HUES48 (cell line): ENCODE measurements around the gene VOPP1.
"Not testable (repeated sequence)": the region's sequence is repeated elsewhere in the genome, so short reads cannot be mapped to it uniquely, and the experiment has no call there.

Experiments
- H3K27ac ChIP-seq: one replicate; pipeline ENCODE4 v1.7.0; 2013; ENCODE audit warnings: low read depth, low read length, inconsistent platforms
- H3K27me3 ChIP-seq: 2 replicates; pipeline ENCODE4 v1.6.1; 2013; ENCODE audit warnings: mild to moderate bottlenecking, low read length; ENCODE audit not compliant: control insufficient read depth, insufficient read depth
- H3K36me3 ChIP-seq: 2 replicates; pipeline ENCODE4 v1.6.1; 2013; ENCODE audit warnings: low read length; ENCODE audit not compliant: control insufficient read depth, insufficient read depth
- H3K4me1 ChIP-seq: 2 replicates; pipeline ENCODE4 v1.6.1; 2013; ENCODE audit warnings: mild to moderate bottlenecking, low read length; ENCODE audit not compliant: control insufficient read depth, insufficient read depth
- H3K4me3 ChIP-seq: 2 replicates; pipeline ENCODE4 v1.5.1; 2013; ENCODE audit warnings: mild to moderate bottlenecking, low read depth, low read length
- H3K9ac ChIP-seq: 2 replicates; pipeline ENCODE4 v1.6.1; 2013; ENCODE audit warnings: mild to moderate bottlenecking, low read depth, low read length, moderate library complexity
- H3K9me3 ChIP-seq: 2 replicates; pipeline ENCODE4 v1.6.1; 2013; ENCODE audit warnings: low read length; ENCODE audit not compliant: control insufficient read depth, insufficient read depth

The VOPP1 gene

DNA sequence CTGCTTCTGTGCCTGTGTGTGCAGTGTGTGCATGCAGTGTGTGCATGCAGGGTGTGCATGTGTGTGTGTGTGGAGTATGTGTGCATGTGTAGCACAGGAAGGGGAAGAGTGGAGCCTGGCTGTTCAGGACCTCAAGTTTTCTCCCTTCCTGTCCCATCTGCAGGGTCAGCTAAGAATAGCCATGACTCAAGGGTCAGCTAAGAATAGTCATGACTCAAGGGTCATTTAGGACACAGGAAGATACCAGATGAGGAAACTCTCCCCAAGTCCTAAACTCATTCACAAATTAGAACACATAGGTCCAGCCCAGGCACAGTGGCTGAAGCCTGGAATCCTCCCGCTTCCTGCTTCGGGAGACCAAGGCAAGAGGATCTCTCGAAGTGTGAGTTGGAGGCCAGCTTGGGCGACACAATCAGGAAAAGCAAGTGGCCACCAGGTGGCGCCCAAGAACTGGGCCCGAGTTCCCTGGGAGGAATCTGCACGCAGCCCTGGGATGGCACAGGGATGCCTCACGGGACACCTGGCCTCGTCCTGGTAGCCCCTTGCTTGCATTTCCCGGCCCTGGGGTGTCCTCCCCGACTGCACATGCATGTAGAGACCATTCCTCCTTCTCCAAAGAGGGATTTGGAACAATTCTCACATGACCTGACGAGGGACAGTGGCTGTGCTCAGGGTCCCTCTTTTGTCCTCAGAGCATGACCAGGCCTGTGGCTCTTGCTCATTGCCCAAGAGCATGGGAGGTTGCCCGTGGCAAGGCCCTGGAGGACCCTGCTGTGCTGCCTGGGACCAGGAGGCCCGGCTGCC lies 21.4 kb upstream of the VOPP1 start:
- no peaks in the 10 kb centered on the region for H3K9me3 ChIP-seq
- no peak overlapping the region for H3K4me3 ChIP-seq
- H3K36me3 ChIP-seq: no peaks in the 10 kb centered on the region
- no peak overlapping the region for H3K9ac ChIP-seq
- H3K27ac ChIP-seq: no peak overlapping the region
- H3K27me3 ChIP-seq: no peaks in the 10 kb centered on the region
- no peaks in the 10 kb centered on the region for H3K4me1 ChIP-seq

DNA sequence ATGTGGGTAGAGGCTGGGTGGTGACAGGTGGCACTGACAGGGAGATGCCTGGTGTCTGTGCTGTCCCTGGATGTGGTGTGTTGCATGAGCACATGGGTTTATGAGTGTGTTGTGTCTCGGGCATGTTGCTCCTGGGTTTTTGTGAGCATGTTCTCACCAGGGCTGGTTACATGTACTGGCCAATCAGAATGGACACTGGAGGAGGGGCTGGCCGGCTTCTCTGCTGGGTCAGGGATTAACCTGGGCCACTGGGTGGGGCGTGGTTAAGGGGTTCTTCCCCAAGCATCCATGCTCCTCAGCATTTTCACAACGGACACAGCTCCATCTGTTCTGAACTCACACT lies 20.8 kb upstream of the VOPP1 start:
- Histone ChIP-seq H3K9ac (no peak overlapping the region), H3K4me3 (no peak overlapping the region), H3K27ac (no peak overlapping the region), H3K36me3 (no peaks in the 10 kb centered on the region), H3K9me3 (no peaks in the 10 kb centered on the region), H3K27me3 (no peaks in the 10 kb centered on the region), H3K4me1 (no peaks in the 10 kb centered on the region)

DNA sequence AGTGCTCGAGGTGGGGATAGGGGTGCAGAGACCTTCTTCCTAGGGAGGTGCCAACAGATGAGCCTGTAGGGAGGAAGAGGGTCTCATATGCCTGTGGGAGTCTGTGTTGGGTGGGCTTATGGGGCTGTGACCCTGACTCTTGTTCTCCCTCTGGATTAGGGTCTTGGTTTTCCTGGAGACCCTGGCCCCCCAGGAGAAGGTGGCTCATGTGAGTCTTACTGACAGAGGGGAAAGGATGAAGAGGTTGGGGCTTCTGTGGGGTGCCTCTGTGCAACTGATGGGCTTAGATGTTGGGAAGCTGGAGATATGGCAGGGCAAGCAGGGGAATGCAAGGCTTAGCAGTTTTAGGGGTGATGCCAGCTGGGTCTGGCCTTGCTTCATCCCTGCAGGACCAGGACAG lies 20.2 kb upstream of the VOPP1 start:
- H3K4me3 ChIP-seq: no peak overlapping the region

DNA sequence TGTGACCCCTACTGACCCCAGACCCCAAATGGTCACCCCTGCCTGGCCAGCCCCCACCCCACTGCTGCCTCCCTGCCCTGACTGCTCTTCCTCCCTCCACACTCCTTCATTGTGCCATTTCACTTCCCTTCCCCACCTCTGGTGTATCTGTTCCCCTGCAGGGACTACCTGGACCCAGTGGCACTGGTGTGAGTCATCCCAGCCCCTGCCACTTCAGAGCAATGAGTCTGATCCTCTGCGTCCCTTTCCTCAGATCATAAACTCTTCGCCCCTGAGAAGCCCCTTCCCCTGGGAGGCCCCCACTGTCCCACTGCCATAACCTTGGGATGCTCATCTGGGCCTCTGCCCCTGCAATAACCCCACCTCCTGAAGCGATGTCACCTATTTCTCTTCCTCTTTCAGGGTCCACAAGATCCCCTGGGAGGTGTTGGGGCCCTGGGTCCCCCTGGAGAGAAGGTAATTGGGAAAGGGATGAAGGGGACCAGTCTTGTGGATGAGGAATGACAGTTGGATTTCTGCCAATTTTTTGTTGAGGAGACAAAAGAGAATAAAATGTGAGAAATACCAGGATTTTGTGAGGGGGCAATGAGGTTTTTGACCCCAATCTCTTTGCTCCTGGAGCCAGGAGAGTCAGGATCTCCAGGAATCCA lies 19.1 kb upstream of the VOPP1 start:
- H3K27me3 ChIP-seq: no peaks in the 10 kb centered on the region
- H3K9ac ChIP-seq: no peak overlapping the region
- H3K4me1 ChIP-seq: no peaks in the 10 kb centered on the region
- H3K9me3 ChIP-seq: no peaks in the 10 kb centered on the region
- H3K36me3 ChIP-seq: no peaks in the 10 kb centered on the region
- no peak overlapping the region for H3K27ac ChIP-seq
- H3K4me3 ChIP-seq: no peak overlapping the region

More for the DNA sequence above, 20.2 kb upstream of the VOPP1 start:
- Histone ChIP-seq H3K27me3 (no peaks in the 10 kb centered on the region), H3K36me3 (no peaks in the 10 kb centered on the region), H3K27ac (no peak overlapping the region), H3K4me1 (no peaks in the 10 kb centered on the region), H3K9ac (no peak overlapping the region), H3K9me3 (no peaks in the 10 kb centered on the region)

- H3K4me1 ChIP-seq: peaks cover 4% of the 10 kb centered on the region; the same call in 1 of the 2 replicates
- no peak overlapping the region for H3K4me3 ChIP-seq
- H3K9me3 ChIP-seq: no peaks in the 10 kb centered on the region
Measured at GRCh38 chr7:55590517-55591281, 18.4 kb upstream of the VOPP1 start.

DNA sequence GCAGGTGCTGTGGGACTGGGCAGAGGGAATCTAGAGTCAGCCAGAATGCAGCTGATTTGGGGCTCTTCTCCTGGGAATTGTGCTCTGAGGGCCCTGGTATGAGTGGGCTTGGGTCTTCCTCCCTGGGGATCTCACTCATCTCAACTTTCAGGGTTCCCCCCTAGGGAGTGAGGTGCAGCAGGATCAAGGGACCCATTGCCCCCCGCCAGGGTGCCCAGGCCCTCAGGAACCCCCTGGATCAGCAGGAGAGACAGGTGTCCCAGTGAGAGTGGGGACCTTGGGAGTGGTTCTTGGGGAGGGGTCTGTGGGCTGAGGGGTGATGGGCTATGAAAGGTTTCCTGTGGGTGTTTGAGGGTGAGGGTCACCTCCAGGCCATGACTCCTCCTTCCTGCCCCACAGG lies 17.6 kb upstream of the VOPP1 start:
- Histone ChIP-seq H3K4me3 (no peak overlapping the region), H3K9me3 (no peaks in the 10 kb centered on the region), H3K27me3 (no peaks in the 10 kb centered on the region), H3K4me1 (peaks cover 4% of the 10 kb centered on the region; the same call in 1 of the 2 replicates), H3K9ac (no peak overlapping the region), H3K27ac (no peak overlapping the region), H3K36me3 (no peaks in the 10 kb centered on the region)

More at GRCh38 chr7:55590517-55591281, 18.4 kb upstream of the VOPP1 start:
- Histone ChIP-seq H3K36me3 (no peaks in the 10 kb centered on the region), H3K27ac (no peak overlapping the region), H3K9ac (no peak overlapping the region), H3K27me3 (no peaks in the 10 kb centered on the region)

- Histone ChIP-seq H3K9ac (no peak overlapping the region), H3K27ac (no peak overlapping the region), H3K4me1 (peaks cover 4% of the 10 kb centered on the region; the same call in 1 of the 2 replicates), H3K4me3 (no peak overlapping the region), H3K9me3 (no peaks in the 10 kb centered on the region), H3K27me3 (no peaks in the 10 kb centered on the region), H3K36me3 (no peaks in the 10 kb centered on the region)
Measured at GRCh38 chr7:55588976-55589604, 16.8 kb upstream of the VOPP1 start.

GRCh38 chr7:55588379-55588699 lies 16.0 kb upstream of the VOPP1 start:
- H3K27me3 ChIP-seq: no peaks in the 10 kb centered on the region
- no peak overlapping the region for H3K4me3 ChIP-seq
- H3K9me3 ChIP-seq: peaks cover 4% of the 10 kb centered on the region; the same call in 1 of the 2 replicates
- no peak overlapping the region for H3K9ac ChIP-seq
- H3K36me3 ChIP-seq: no peaks in the 10 kb centered on the region
- no peak overlapping the region for H3K27ac ChIP-seq
- peaks cover 4% of the 10 kb centered on the region; the same call in 1 of the 2 replicates for H3K4me1 ChIP-seq

- Histone ChIP-seq H3K27me3 (no peaks in the 10 kb centered on the region), H3K27ac (no peak overlapping the region), H3K36me3 (no peaks in the 10 kb centered on the region), H3K4me1 (peaks cover 4% of the 10 kb centered on the region; the same call in 1 of the 2 replicates), H3K9ac (no peak overlapping the region), H3K4me3 (no peak overlapping the region), H3K9me3 (peaks cover 6% of the 10 kb centered on the region; the same call in 1 of the 2 replicates)
Measured at GRCh38 chr7:55587687-55588378, 15.5 kb upstream of the VOPP1 start.

- H3K27ac ChIP-seq, H3K9me3 ChIP-seq, H3K27me3 ChIP-seq, H3K9ac ChIP-seq, H3K36me3 ChIP-seq, H3K4me1 ChIP-seq, H3K4me3 ChIP-seq: not testable (repeated sequence)
Measured at GRCh38 chr7:55582656-55583055, 10.4 kb upstream of the VOPP1 start.
